Activated T-cell treated with anti-CD3 and anti-CD28 coated beads for 1 hour (primary cell): ENCODE measurements around the gene NSFL1C.
A peak's percentile ranks its signal among the peaks of the same experiment; 100 is the strongest.

Experiments
- DNase-seq: peaks from one replicate; pipeline ENCODE4 v3.0.0-alpha.2; 2020; ENCODE audit warnings: low read depth

NSFL1C gene

GRCh38 chr20:1484438-1485116 lies 17.9 kb upstream of the NSFL1C start:
- DNase-seq = no peak

DNA sequence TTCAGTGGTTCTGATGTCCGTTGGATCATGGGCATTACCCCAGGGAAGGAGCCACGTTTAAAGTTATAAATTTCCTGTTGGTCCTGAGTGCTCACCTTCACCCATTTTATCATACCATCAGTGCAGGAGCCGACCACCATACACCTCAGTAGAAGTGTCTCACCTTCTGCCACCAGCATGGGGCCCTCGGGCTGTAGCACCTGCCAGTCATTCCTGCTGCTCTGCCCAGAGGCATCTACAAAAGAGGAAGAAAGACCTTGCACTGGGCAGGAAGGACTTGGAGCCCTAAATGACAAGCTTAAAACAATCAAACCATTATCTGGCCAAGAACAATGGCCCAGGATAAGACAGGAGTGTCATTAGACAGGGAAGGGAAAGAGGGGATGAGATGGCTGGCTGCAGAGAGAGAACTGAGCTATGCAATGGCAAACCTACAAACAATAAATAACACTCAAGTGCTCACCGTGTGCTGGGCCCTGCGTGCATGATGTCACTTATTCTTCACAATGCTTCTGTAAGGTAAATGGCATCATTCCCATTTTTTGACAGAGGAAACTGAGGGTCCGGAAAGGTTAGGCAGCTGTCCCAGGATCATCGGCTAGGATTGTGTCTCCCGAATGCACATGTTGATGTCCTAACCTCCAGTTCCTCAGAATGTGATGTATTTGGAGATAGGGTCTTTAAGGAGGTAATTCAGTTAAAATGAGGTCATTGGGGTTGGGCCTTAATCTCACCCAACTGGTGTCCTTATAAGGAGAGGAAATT lies 13.4 kb upstream of the NSFL1C start:
- DNase-seq = no peak

GRCh38 chr20:1478566-1478965 lies 11.9 kb upstream of the NSFL1C start:
- no peak for DNase-seq

GRCh38 chr20:1477896-1478490 lies 11.3 kb upstream of the NSFL1C start:
- no peak for DNase-seq

DNA sequence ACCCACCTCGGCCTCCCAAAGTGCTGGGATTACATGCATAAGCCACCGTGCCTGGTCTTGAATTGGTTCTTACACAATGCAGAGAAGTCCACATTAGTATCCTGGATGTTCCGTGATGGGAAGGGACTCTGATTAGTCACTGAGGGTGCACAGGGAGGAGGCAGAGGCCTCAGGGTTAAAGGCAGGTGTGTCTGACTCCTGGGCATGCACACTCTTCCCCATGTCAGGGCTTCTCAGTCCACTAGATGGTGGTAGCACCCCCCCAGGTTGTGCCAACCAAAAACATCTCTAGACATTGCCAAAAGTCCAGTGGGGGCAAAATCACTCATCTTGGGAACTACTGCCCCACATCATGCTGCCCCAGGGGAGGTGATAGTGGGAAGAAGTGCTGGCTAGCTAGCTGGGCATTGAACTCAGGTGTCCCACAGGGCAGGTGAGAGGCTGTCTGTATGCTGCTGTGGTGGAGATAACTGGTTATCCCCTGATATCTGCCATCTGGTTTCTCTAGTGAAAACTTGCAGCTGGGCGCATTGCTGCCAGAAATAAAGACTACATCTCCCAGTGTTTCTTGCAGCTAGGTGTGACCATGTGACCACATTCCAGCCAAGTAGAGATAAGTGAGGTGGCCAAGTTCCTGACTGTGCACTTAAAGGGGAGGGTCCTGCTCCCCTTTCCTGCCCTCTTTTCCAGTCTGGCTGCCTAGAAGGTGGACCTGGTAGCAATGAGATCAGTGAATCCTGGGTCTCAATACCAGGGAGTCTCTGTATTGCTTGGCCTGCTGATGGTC lies 8.4 kb upstream of the NSFL1C start:
- no peak for DNase-seq

DNA sequence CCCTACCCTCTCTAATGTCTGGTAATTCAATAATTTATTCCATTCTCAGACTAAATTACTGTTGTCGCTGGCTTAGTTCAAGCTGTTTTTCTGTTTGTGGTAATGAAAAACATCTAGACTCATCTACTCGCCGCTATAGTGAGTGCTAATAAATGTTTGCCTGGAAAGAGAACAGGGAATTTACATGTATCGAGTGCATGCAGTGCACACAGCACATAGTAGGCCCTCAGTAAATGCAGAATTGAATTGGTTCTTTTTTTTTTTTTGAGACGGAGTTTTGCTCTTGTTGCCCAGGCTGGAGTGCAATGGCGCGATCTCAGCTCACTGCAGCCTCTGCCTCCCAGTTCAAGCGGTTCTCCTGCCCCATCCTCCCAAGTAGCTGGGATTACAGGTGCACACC lies 7.7 kb upstream of the NSFL1C start:
- no peak for DNase-seq

- DNase-seq = no peak
Measured at GRCh38 chr20:1473246-1474220, 6.9 kb upstream of the NSFL1C start.

- DNase-seq = no peak
Measured at GRCh38 chr20:1472556-1473245, 6.1 kb upstream of the NSFL1C start.

- no peak for DNase-seq
Measured at GRCh38 chr20:1471242-1471641, 4.6 kb upstream of the NSFL1C start.

- no peak for DNase-seq
Measured at GRCh38 chr20:1469925-1470571, 3.4 kb upstream of the NSFL1C start.

- no peak for DNase-seq
Measured at GRCh38 chr20:1469306-1469905, 2.8 kb upstream of the NSFL1C start.

GRCh38 chr20:1468117-1468624 lies 1.5 kb upstream of the NSFL1C start:
- DNase-seq = no peak

DNA sequence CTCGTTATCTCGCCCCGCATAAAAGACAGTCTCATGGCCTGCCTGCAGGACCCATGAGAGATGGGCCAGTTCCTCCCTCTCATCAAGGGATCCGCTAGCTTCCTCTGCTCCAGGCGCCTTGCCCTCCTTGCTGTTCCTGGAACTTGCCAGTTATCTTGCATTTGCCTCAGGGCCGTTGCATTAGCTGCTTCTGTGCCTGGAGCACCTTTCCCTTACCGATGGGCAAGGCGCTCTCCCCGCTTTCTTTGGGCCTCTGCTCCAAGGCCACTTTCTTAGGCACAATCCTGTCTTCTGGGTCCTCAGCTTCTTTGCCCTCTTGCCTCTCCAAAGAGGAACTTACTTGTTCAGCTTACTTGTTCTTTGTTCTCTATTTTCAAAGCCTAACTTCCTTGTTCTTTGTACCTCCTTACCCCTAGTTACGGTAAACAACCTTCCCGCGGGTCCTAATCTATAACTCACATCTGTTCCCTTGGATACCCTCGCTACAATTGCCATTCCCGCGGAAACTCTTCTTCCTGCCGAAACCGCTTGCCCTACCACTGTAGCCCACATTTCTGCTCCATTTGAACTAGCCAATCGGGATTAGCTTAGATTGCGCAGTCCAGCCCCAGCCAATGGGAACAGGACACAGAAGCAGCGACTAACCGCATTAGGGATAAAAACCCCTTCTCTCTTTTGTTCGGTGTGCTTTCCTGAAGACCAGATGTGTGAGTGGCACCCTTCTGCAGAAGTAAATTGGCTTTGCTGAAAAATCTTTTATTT lies 887 bp upstream of the NSFL1C start:
- DNase-seq = peak; percentile 14

- no peak for DNase-seq
Measured at GRCh38 chr20:1467082-1467354, 369 bp upstream of the NSFL1C start.

DNA sequence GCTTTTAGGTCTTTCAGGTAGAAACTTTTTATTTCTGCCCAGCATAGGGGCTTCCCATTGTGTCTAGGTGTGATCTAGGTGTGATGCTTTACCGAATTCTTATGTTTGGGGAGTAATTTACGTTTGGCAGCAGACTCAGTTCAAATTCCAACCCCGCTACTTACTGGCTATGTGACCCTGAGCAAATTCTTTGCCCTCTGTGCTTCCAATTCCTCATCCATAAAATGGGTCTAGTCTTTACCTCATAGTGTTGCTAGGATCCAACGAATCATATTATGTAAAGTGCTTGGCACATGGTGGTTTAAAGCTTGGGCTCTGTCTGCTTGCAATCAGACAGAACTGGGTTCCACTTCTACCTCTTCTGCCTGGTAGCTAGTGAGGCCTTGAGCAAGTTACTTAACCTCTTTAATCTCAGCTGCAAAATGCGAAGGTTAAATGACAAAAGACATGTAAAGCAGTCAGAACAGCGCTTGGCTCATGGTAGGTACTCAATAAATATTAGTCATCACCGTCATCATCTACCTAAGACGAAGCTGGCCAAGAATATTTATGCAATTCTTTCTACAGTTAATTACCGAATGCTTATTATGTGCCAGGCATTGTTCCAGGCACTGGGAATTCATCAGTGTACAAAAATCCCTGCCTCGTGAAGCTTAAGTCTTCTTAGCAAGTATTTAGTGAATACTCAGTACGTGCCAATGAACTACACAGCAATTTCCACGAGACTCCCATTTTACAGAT lies 1.0 kb downstream of the NSFL1C start:
- no peak for DNase-seq

- no peak for DNase-seq
Measured at GRCh38 chr20:1463971-1464570, 2.6 kb downstream of the NSFL1C start.

GRCh38 chr20:1462834-1463233 lies 3.8 kb downstream of the NSFL1C start:
- DNase-seq = no peak

DNA sequence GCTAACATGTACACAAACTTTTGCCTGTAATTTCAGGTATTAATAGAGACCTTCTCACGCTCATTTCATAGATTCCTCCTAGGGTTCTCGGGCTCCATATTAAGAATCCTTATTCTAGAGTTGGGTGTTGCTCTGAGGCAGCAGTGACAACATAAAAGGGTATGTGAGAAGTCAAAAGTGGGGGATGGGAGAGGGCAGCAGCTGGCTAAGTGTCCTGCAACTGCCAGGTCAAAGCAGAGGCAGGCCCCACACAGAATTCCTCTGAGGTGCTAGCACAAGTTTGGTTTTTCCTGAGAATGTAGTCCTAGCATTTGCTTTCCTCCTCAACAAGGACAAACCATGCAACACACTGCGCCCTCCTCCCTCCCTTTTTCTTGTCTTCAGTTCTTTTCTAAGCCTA lies 4.6 kb downstream of the NSFL1C start:
- DNase-seq = no peak
